Psoas muscle (tissue), 8 donors: Measurements from ENCODE around the gene SLAMF8. TPM values are rescaled to one million over a fixed set of nuclear protein-coding genes. Genes with fewer than 3 reads are reported as not detected.

ENCODE experiments used
- ATAC-seq, 4 donors: fragments of 200-7000 bp; cut with Tn5 transposase; one replicate each; pipeline ENCODE4 v1.9.1; 2020; ENCODE audit warnings: moderate library complexity in 3 of 4, mild to moderate bottlenecking in 2 of 4
- DNase-seq, 2 donors: peaks; one replicate each; pipeline ENCODE4 v3.0.0-alpha.2; 2020
- H3K27ac ChIP-seq: fragments of 200-600 bp; one replicate; pipeline ENCODE4 v1.8.0; 2022
- H3K27me3 ChIP-seq, 3 donors: fragments of 200-600 bp in 1 of 3; one replicate each; pipeline versions ENCODE4 v1.6.1 to v1.8.0; 2013 to 2022; ENCODE audit warnings: low read length in 2 of 3, mild to moderate bottlenecking in 2 of 3, moderate library complexity in 1 of 3; ENCODE audit not compliant: insufficient read depth in 3 of 3
- H3K36me3 ChIP-seq, 2 donors: fragments of 200-600 bp in 1 of 2; one replicate each; pipeline versions ENCODE4 v1.6.1 to v1.8.0; 2013 to 2022; ENCODE audit warnings: low read depth in 1 of 2, mild to moderate bottlenecking in 1 of 2, moderate library complexity in 1 of 2; ENCODE audit not compliant: insufficient read depth in 1 of 2
- H3K4me1 ChIP-seq: fragments of 200-600 bp; one replicate; pipeline ENCODE4 v1.8.0; 2022
- H3K4me3 ChIP-seq: fragments of 200-600 bp; one replicate; pipeline ENCODE4 v1.8.0; 2022; ENCODE audit warnings: mild to moderate bottlenecking
- H3K9me3 ChIP-seq: fragments of 200-600 bp; one replicate; pipeline ENCODE4 v1.8.0; 2022
- CTCF ChIP-seq: fragments of 200-600 bp; IDR thresholded peaks from one replicate; pipeline ENCODE4 v1.8.0; 2022; ENCODE audit warnings: antibody characterized with exemption
- WGBS, 3 donors: extraction: QIAGEN DNeasy Blood & Tissue Kit; methylation state at CpG; one replicate each; pipeline versions ENCODE4 v1.1.6 to v1.1.7; 2013; 5-methylcytosine and 5-hydroxymethylcytosine counted together
- intact Hi-C, 2 donors: fragments of 100-400 bp; cut with DNase I; formaldehyde crosslinking; loops; one replicate each; pipeline versions ENCODE4 v1.11.0 to v1.14.2; 2022
- polyA plus RNA-seq, 3 donors: library from polyadenylated mRNA; stranded (reverse); fragments of 200-250 nt; gene quantifications; one replicate each; pipeline ENCODE4 v1.2.3, GENCODE V29; 2013
- total RNA-seq, 4 donors: library from RNA; stranded (reverse); fragmentation: NEBNext Ultra II Directional in 2 of 4; extraction: Animal tissue kit (Norgen Biotek cat#: 25700) in 2 of 4; gene quantifications; one replicate each; pipeline versions ENCODE4 v1.2.1 to v1.2.4, GENCODE V29; 2021 to 2023
- donor health status: healthy with polysubstance abuse.
- donor health status: DM: no; HTN: no; CAD: no; lungs with moderate emphysema.
- donor health status: Bipolar disorder and iron deficiency.
- donor health status: healthy.
- donor health status: DM: yes; HTN: yes; CAD: no.
- donor health status: DM: no; HTN: no; CAD: no.
- donor health status: DM: no; HTN: no; CAD: no.
- donor health status: DM: yes; HTN: yes; CAD: no.

The SLAMF8 gene
- total and polyA plus RNA-seq, 7 donors: 0.10 to 1.6 (median 1.1) TPM

- ATAC-seq (peak; percentile 93 to 98 (median 95)), DNase-seq (peak; percentile 86 to 92)
- Histone ChIP-seq H3K27me3 (peaks cover 0 to 1% (median 0%) of the 10 kb centered on the region in 3 donors), H3K36me3 (no peaks in the 10 kb centered on the region), H3K4me3 (peak overlapping the region; percentile 81), H3K27ac (peak overlapping the region; percentile 83), H3K4me1 (peaks cover 9% of the 10 kb centered on the region), H3K9me3 (no peaks in the 10 kb centered on the region)
- 0% methylated on average over 35 to 59 of the region's 59 CpGs for WGBS, 3 donors
- intact Hi-C loops: loop anchor here in 1 of 2 donors (5.0 kb wide), 2 partner anchors 52 to 73 kb away; partner anchors contain the start of genes FCRL6 and TAGLN2
- TF ChIP-seq CTCF: peak; percentile 20
These were observed 28.1 kb downstream of the SLAMF8 start for GRCh38 chr1:159854693-159855192.

GRCh38 chr1:159855709-159856108 lies 29.0 kb downstream of the SLAMF8 start:
- ATAC-seq (no peak), DNase-seq (no peak)
- intact Hi-C loops: no loop called here
- H3K4me3 ChIP-seq: no peak overlapping the region
- 83 to 88% (median 85%) methylated on average over 32 to 34 of the region's 34 CpGs for WGBS, 3 donors
- H3K4me1 ChIP-seq: peaks cover 9% of the 10 kb centered on the region
- H3K9me3 ChIP-seq: no peaks in the 10 kb centered on the region
- H3K36me3 ChIP-seq: no peaks in the 10 kb centered on the region
- H3K27me3 ChIP-seq: peaks cover 0 to 1% (median 0%) of the 10 kb centered on the region in 3 donors
- H3K27ac ChIP-seq: no peak overlapping the region
- TF ChIP-seq CTCF: no peak

GRCh38 chr1:159856576-159856975 lies 29.9 kb downstream of the SLAMF8 start:
- peaks cover 0 to 1% (median 0%) of the 10 kb centered on the region in 3 donors for H3K27me3 ChIP-seq
- 91 to 100% (median 93%) methylated on average over 1 of the region's 1 CpG for WGBS, 3 donors
- no peak for TF ChIP-seq CTCF
- peaks cover 9% of the 10 kb centered on the region for H3K4me1 ChIP-seq
- no peak overlapping the region for H3K4me3 ChIP-seq
- no peak for ATAC-seq
- no peaks in the 10 kb centered on the region for H3K36me3 ChIP-seq
- DNase-seq: no peak
- H3K27ac ChIP-seq: no peak overlapping the region
- intact Hi-C loops: no loop called here
- H3K9me3 ChIP-seq: no peaks in the 10 kb centered on the region

- no peaks in the 10 kb centered on the region for H3K9me3 ChIP-seq
- ATAC-seq (no peak), DNase-seq (no peak)
- intact Hi-C loops: no loop called here
- H3K4me3 ChIP-seq: no peak overlapping the region
- H3K36me3 ChIP-seq: no peaks in the 10 kb centered on the region
- peaks cover 9% of the 10 kb centered on the region for H3K4me1 ChIP-seq
- TF ChIP-seq CTCF: no peak
- peaks cover 0 to 1% (median 0%) of the 10 kb centered on the region in 3 donors for H3K27me3 ChIP-seq
- 68 to 80% (median 78%) methylated on average over 6 of the region's 6 CpGs for WGBS, 3 donors
- no peak overlapping the region for H3K27ac ChIP-seq
These were observed 31.2 kb downstream of the SLAMF8 start for GRCh38 chr1:159857889-159858288.

- no peak for DNase-seq
- Histone ChIP-seq H3K27me3 (peaks cover 0 to 1% (median 0%) of the 10 kb centered on the region in 3 donors), H3K27ac (no peak overlapping the region), H3K4me3 (no peak overlapping the region), H3K9me3 (no peaks in the 10 kb centered on the region), H3K4me1 (no peaks in the 10 kb centered on the region), H3K36me3 (no peaks in the 10 kb centered on the region)
- intact Hi-C loops: no loop called here
- no peak for TF ChIP-seq CTCF
- 83 to 89% (median 84%) methylated on average over 5 to 7 of the region's 7 CpGs for WGBS, 3 donors
- no peak for ATAC-seq
These were observed 33.2 kb downstream of the SLAMF8 start for GRCh38 chr1:159859767-159860322.
